Endodermal cell (in vitro differentiated cells): ENCODE data around the gene ZNF23. TPM values are rescaled to one million over a fixed set of nuclear protein-coding genes. Genes with fewer than 3 reads are reported as not detected.

Experiments
- DNase-seq: peaks from one replicate; pipeline ENCODE4 v3.0.0-alpha.2; 2017
- H3K27ac ChIP-seq: 2 replicates; pipeline ENCODE4 v1.5.1; 2013; ENCODE audit warnings: mild to moderate bottlenecking, low read depth, low read length, moderate library complexity
- H3K27me3 ChIP-seq: 2 replicates; pipeline ENCODE4 v1.6.1; 2013; ENCODE audit warnings: mild to moderate bottlenecking, low read length, moderate library complexity; ENCODE audit not compliant: insufficient read depth, control insufficient read depth, poor library complexity, severe bottlenecking
- H3K36me3 ChIP-seq: 2 replicates; pipeline ENCODE4 v1.7.0; 2013; ENCODE audit warnings: mild to moderate bottlenecking, low read length, moderate library complexity; ENCODE audit not compliant: control insufficient read depth, insufficient read depth
- H3K4me1 ChIP-seq: one replicate; pipeline ENCODE4 v1.7.0; 2013; ENCODE audit warnings: low read length; ENCODE audit not compliant: control insufficient read depth, insufficient read depth
- H3K4me3 ChIP-seq: 2 replicates; pipeline ENCODE4 v1.5.1; 2013; ENCODE audit warnings: mild to moderate bottlenecking, low read length, moderate library complexity
- H3K9ac ChIP-seq: 2 replicates; pipeline ENCODE4 v1.6.1; 2013; ENCODE audit warnings: mild to moderate bottlenecking, low read length, moderate library complexity; ENCODE audit not compliant: poor library complexity, severe bottlenecking; ENCODE audit errors: extremely low read depth
- H3K9me3 ChIP-seq: 2 replicates; pipeline ENCODE4 v1.6.1; 2013; ENCODE audit warnings: mild to moderate bottlenecking, low read length, moderate library complexity; ENCODE audit not compliant: control insufficient read depth
- H3K27ac Mint-ChIP-seq: 2 replicates; pipeline ENCODE4 v1.8.0; 2020; ENCODE audit warnings: mixed read lengths
- H3K27me3 Mint-ChIP-seq: 2 replicates; pipeline ENCODE4 v1.8.0; 2021; ENCODE audit warnings: mild to moderate bottlenecking, mixed read lengths; ENCODE audit not compliant: insufficient read depth
- H3K36me3 Mint-ChIP-seq: 2 replicates; pipeline ENCODE4 v1.8.0; 2020; ENCODE audit warnings: low read depth, mixed read lengths
- H3K4me1 Mint-ChIP-seq: 2 replicates; pipeline ENCODE4 v1.8.0; 2020; ENCODE audit warnings: mixed read lengths
- H3K4me3 Mint-ChIP-seq: 2 replicates; pipeline ENCODE4 v1.8.0; 2020; ENCODE audit warnings: mild to moderate bottlenecking, moderate library complexity, mixed read lengths
- H3K9me3 Mint-ChIP-seq: 2 replicates; pipeline ENCODE4 v1.8.0; 2020; ENCODE audit warnings: mild to moderate bottlenecking, mixed read lengths
- WGBS, 2 experiments: methylation state at CpG; one replicate each; pipeline versions ENCODE4 v1.1.5 to v1.1.7; 2013; ENCODE audit warnings: missing lambda C conversion rate in 2 of 2, mixed read lengths in 1 of 2; ENCODE audit not compliant: insufficient coverage in 1 of 2, insufficient read length in 1 of 2; 5-methylcytosine and 5-hydroxymethylcytosine counted together
- total RNA-seq, 2 donors: library from RNA; stranded (reverse); fragmentation: NEBNext Ultra II Directional in 1 of 2; extraction: Animal tissue kit (Norgen Biotek cat#: 25700) in 1 of 2; gene quantifications; 2 replicates in 1 of 2; 3 replicates in 1 of 2; pipeline ENCODE4 v1.2.1, GENCODE V29; 2021
- TF ChIP-seq, protein P1 (sequence below): fragments of 200-600 bp; sonication (generic); conservative IDR thresholded peaks from 2 replicates; pipeline ENCODE4 v1.5.0; 2021; ENCODE audit warnings: antibody characterized with exemption, mild to moderate bottlenecking

ZNF23 gene
- total RNA-seq, 2 donors from 2014 or later = 9.4 to 13.6 TPM

DNA sequence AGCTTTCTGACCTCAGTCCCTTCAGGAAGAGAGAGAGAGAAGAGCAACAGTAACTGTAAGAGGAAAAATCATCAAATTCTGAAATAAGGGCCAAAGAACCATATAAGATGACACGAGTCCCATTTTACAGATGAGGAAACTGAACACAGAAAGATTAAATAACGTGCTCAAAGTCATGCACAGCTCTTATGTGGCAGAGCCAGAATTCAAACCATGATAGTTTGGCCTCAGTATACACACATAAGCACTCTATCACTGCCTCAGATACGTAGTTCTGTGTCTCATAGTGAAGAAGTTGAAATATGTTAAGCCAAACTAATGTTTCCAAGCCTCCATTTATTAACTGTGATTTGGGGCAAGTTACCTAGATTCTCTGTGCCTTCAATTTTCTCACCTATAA is 29.0 kb upstream of the ZNF23 start:
- Mint-ChIP-seq H3K4me1 (no peaks in the 10 kb centered on the region), H3K4me3 (no peak overlapping the region), H3K27me3 (peaks cover 30% of the 10 kb centered on the region), H3K27ac (no peak overlapping the region), H3K9me3 (no peaks in the 10 kb centered on the region), H3K36me3 (no peaks in the 10 kb centered on the region)
- no peak overlapping the region for H3K4me3 ChIP-seq
- H3K9ac ChIP-seq = no peak overlapping the region
- H3K4me1 ChIP-seq = no peaks in the 10 kb centered on the region
- no peaks in the 10 kb centered on the region for H3K36me3 ChIP-seq
- TF ChIP-seq, protein P1, sequence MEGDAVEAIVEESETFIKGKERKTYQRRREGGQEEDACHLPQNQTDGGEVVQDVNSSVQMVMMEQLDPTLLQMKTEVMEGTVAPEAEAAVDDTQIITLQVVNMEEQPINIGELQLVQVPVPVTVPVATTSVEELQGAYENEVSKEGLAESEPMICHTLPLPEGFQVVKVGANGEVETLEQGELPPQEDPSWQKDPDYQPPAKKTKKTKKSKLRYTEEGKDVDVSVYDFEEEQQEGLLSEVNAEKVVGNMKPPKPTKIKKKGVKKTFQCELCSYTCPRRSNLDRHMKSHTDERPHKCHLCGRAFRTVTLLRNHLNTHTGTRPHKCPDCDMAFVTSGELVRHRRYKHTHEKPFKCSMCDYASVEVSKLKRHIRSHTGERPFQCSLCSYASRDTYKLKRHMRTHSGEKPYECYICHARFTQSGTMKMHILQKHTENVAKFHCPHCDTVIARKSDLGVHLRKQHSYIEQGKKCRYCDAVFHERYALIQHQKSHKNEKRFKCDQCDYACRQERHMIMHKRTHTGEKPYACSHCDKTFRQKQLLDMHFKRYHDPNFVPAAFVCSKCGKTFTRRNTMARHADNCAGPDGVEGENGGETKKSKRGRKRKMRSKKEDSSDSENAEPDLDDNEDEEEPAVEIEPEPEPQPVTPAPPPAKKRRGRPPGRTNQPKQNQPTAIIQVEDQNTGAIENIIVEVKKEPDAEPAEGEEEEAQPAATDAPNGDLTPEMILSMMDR = no peak
- H3K27ac ChIP-seq = no peak overlapping the region
- DNase-seq = no peak
- no peaks in the 10 kb centered on the region for H3K9me3 ChIP-seq
- peaks cover 28% of the 10 kb centered on the region for H3K27me3 ChIP-seq
- WGBS, 2 experiments = 82 to 84% methylated on average over 2 to 3 of the region's 3 CpGs

DNA sequence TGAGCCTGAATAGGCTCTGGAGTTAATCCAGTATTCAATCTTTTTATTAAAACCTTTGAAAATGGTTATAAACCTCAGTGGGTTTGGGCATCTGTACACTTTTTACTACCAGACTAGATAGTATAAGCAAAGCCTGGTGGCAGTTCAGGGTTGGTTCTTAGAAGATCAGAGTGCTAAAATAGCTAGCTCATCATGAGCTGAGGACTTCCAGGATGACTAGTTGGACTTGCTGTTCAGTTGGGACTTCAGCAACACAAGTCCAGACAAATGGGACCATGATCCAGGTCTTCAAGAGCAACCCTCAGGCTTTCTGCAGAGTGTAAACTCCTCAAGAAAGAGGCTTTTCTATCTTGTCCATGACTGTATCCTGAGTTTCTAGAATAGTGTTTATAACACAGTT is 28.3 kb upstream of the ZNF23 start:
- H3K36me3 ChIP-seq = no peaks in the 10 kb centered on the region
- peaks cover 28% of the 10 kb centered on the region for H3K27me3 ChIP-seq
- H3K4me3 Mint-ChIP-seq = no peak overlapping the region
- H3K36me3 Mint-ChIP-seq = no peaks in the 10 kb centered on the region
- TF ChIP-seq, protein P1 = no peak
- no peak overlapping the region for H3K9ac ChIP-seq
- H3K9me3 ChIP-seq = no peaks in the 10 kb centered on the region
- no peaks in the 10 kb centered on the region for H3K4me1 Mint-ChIP-seq
- H3K27ac ChIP-seq = no peak overlapping the region
- H3K9me3 Mint-ChIP-seq = no peaks in the 10 kb centered on the region
- no peak overlapping the region for H3K4me3 ChIP-seq
- H3K4me1 ChIP-seq = no peaks in the 10 kb centered on the region
- DNase-seq = no peak
- H3K27ac Mint-ChIP-seq = no peak overlapping the region
- H3K27me3 Mint-ChIP-seq = peaks cover 35% of the 10 kb centered on the region

DNA sequence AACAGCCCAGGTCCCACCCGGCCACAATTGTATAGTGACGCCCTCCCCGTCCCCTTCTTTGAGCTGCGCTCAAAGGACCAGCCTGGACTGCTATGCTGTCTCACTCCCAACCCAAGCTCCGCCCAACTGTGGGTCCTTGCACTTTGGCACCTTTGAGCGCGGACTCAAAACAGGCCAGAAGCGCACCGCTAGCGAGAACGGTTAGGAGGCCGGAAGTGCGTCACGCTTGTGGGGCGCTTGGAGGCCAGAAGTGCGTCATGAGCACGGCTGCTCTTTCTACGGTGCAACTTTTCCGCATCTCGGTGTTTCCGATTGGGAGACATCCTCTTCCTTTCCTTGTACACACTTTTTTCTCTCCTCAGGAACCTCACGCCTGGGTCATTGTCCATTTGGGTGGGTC is 27.1 kb upstream of the ZNF23 start, which contains the start of gene ZNF19:
ZNF19 (minus strand) TSS at position 203 of the 400 bp plus-strand sequence. CDS start 7,210 bp downstream, outside the sequence.
- peaks cover 33% of the 10 kb centered on the region for H3K27me3 Mint-ChIP-seq
- no peak within 1 kb of the TSS for H3K4me3 Mint-ChIP-seq
- H3K4me1 Mint-ChIP-seq = peaks cover 4% of the 10 kb centered on the region

More for the DNA sequence above, 27.1 kb upstream of the ZNF23 start, which contains the start of gene ZNF19:
- 96 to 99% methylated on average over 17 to 22 of the region's 22 CpGs for WGBS, 2 experiments
- Mint-ChIP-seq H3K36me3 (no peaks in the 10 kb centered on the region), H3K27ac (no peak within 1 kb of the TSS), H3K9me3 (no peaks in the 10 kb centered on the region)
- no peaks in the 10 kb centered on the region for H3K9me3 ChIP-seq
- no peak within 1 kb of the TSS for H3K4me3 ChIP-seq
- TF ChIP-seq, protein P1 = no peak
- H3K9ac ChIP-seq = no peak within 1 kb of the TSS
- no peak within 1 kb of the TSS for H3K27ac ChIP-seq
- peaks cover 28% of the 10 kb centered on the region for H3K27me3 ChIP-seq
- no peaks in the 10 kb centered on the region for H3K36me3 ChIP-seq
- DNase-seq = no peak
- no peaks in the 10 kb centered on the region for H3K4me1 ChIP-seq
